ENCODE measurements around the gene CNTNAP5.

DNA sequence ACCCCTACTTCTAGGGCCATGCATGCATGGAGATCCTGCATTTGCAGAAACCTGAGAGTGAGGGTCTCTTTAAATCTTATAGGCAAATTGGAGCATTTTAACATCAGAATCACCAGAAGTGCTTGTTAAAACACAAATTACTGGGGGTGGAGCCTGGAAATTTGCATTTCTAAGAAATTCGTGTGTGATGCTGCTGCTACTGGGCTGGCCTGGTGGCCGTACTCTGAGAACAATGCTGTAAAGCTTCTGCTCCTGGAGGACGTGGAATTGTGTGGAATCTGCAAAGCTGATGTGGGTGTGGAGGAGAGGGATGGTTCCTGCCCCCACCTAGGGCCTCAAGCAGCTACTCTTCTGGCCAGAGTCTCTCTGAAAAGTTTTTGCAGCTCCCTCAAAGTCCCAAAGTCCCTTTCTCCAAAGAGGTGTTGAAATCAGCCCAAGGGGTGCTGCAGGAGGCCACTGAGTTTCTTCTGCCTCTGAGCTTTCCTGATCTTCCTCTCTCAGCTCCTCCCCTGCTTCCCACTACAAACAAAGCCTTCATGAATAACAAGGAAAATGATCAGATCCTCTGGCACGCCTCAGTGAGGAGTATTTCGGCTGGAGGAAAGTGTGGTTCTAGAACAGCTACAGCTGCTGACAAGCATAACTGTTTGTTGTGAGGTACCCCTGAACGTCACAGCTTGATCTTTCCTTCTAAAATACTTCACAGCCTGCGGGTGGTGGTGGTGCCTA, 508.3 kb downstream of the CNTNAP5 start:
- TF ChIP-seq POLR2A (IDR thresholded peaks at IDR 0.05; ENCODE audit: insufficient read depth in 1 of 2, low read depth in 2 of 2, low read length in 2 of 2): no peak
- no peak for TF ChIP-seq ZC3H4 (CRISPR knock-in tag; IDR thresholded peaks at IDR 0.05; ENCODE audit: borderline replicate concordance)
- TF ChIP-seq, protein P1, sequence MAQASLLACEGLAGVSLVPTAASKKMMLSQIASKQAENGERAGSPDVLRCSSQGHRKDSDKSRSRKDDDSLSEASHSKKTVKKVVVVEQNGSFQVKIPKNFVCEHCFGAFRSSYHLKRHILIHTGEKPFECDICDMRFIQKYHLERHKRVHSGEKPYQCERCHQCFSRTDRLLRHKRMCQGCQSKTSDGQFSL (CRISPR knock-in tag; IDR thresholded peaks at IDR 0.05): no peak
- TF ChIP-seq ARHGAP35 (CRISPR knock-in tag; IDR thresholded peaks at IDR 0.05; ENCODE audit: borderline replicate concordance): no peak
- no peak for TF ChIP-seq EP300 (IDR thresholded peaks at IDR 0.05; ENCODE audit: low read depth in 2 of 2, low read length in 2 of 2)
- no peak for TF ChIP-seq EP300 (CRISPR knock-in tag; IDR thresholded peaks at IDR 0.05; ENCODE audit: borderline replicate concordance)
